GM19372 (cell line): ENCODE data around the gene UGT2B11.
A peak's percentile ranks its signal among the peaks of the same experiment; 100 is the strongest.
"Not testable (repeated sequence)": the region's sequence is repeated elsewhere in the genome, so short reads cannot be mapped to it uniquely, and the experiment has no call there.

Source experiments
- ATAC-seq: cut with Tn5 transposase; IDR thresholded peaks from one replicate; pipeline ENCODE4 v1.9.1; 2021; ENCODE audit warnings: mild to moderate bottlenecking, low read depth, moderate library complexity; ENCODE audit not compliant: unreplicated experiment

The UGT2B11 gene

DNA sequence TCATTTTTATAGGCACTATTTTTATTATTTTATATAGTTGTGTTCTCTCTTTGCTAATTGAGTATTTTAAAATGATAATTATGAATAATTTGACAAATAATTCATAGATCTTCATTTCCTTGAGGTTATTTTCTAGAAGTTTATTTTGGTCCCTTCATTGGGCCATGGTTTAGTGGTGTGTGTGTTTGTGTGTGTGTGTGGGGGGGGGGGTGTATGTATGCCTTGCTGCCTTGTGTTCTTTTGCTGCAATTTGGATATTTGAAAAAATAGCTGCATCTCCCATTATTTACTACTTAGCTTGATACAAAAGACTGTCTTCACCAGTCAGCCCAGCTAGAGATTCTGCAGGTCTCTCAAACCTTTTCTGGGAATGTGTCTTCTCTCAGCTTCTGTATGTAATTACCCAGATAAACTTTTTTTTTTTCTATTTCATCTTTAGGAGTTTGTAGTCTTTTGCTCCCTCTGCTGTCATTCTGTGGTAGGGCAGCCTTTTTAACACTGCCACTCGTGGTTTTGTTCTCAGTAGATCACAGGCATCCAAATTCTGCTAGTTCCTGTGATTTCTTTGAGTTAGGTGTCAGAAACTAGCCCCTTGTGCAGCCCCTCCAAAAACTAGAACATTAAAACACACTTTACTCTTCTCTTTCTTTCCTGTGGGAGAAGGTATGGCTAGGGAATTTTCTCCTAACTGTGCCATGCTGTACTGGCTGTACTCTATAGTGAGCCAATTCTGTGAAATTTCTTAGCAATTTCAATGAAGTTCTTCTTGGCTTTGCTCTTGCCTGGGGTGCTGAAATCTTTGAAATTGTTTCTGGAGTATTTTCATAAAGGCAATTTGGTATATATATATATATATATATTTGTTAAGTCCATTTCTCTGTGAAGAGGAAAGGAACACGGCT, 44.1 kb downstream of the UGT2B11 start:
- peak; percentile 72 for ATAC-seq

DNA sequence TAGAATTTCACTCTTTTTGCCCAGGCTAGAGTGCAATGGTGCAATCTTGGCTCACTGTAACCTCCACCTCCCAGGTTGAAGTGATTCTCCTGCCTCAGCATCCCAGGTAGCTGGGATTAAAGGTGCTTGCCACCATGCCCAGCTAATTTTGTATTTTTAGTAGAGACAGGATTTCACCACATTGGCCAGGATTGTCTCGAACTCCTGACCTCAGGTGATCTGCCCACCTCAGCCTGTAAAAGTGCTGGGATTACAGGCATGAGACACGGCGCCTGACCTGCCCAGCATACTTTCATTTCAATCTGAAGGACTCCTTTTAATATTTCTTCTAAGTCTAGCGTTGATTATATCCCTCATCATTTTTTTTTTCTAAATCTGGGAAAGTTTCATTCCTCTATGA, 45.4 kb downstream of the UGT2B11 start:
- ATAC-seq = not testable (repeated sequence)

DNA sequence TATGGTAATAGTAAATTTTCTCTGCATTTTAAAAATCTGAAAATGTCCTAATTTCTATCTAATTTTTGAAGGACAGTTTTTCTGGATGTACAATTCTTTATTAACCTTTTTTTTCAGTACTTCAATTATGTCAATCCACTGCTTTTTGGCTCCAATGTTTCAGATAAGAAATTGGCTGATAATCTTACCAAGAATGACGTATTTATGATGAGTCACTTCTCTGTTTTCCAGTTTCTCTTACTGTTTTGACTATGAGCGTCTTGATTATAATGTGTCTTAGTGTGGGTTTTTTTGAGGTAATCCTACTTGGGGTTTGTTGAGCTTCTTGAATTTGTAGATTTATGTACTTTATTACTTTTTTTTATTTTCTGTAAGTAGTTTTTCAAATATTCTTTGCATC, 47.2 kb downstream of the UGT2B11 start:
- no peak for ATAC-seq

DNA sequence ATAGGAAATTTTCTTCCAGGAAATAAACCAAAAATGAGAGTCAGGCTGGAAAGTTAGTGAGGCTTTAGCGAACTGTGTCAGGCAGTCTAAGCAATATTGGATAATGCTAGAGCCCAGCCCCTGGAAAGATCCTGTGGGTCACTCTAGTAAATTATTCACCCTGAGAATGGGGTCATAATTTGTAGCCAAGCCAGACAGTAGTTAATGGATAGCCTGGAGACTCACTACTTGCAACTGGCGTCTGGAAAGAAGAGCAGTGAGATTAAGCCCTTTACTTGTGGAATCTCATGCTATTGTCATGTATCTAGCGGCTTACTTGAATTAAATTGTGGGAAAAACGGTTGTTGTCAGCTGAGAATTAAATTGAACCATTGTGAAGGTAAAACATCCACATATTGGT, 48.2 kb downstream of the UGT2B11 start:
- ATAC-seq = not testable (repeated sequence)

DNA sequence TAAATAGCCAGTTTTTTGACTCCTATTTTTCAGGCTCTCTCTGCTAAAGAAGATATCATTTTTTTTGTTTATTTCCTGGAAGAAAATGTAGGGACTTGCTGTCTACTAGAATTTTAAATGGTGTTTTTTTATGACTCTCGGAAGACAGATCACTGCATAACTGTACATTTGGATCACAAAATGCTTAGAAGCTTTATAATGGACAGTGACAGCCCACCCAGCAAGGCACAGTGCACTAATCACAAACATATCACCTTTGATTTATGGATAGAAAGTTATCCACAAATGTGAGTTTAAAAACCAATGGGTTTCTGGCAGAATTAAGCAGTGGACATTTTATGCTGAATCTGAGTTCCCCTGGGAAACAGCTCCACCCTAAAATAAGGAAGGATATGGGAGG, 48.8 kb downstream of the UGT2B11 start:
- not testable (repeated sequence) for ATAC-seq

DNA sequence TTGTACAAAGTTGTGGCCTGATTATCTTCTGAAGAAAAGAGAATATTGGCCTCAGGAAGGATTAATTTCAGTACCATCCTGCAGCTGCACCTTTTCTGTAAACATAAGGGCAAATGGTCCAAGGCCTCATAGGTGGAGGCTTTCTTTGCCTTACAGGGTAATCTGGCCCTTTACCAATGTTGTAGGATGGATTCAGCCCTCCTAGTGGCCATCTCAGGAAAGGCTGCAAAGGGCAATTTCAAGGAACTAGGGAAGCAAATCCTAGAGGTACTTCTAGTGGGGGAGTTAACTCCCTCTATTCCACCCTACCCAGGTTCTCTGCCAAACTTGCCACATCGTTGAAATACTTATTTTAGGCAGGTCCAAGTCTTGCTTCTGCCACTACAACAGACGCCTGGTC, 57.6 kb downstream of the UGT2B11 start:
- no peak for ATAC-seq

DNA sequence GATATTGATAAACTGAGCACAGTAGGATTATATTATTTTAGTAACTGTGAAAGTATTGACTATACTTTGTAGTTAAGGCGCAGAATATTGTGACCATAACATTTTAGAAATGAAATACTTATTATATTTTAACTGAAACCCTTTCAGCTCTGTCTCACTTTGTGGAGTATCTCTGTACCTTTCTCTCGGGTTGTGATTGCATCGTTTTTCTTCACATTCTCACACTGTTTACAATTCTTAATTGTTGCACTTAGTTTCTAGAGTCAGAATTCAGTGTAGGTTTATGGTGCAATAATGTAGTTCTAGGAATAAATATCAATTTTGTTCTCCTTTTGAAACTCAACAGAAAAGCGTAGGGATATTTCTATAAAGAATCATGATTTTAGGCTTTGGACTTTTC, 60.5 kb downstream of the UGT2B11 start:
- no peak for ATAC-seq
